ENCODE measurements around the gene TBCK.

TBCK gene

GRCh38 chr4:106036334-106036733 is 279.7 kb downstream of the TBCK start:
- no peak for DNase-seq

GRCh38 chr4:106035204-106035603 is 280.8 kb downstream of the TBCK start:
- DNase-seq = no peak

GRCh38 chr4:106034751-106035150 is 281.3 kb downstream of the TBCK start:
- no peak for DNase-seq

- no peak for DNase-seq
These were observed 281.8 kb downstream of the TBCK start for GRCh38 chr4:106034220-106034619.

- no peak for DNase-seq
These were observed 282.5 kb downstream of the TBCK start for GRCh38 chr4:106033469-106033868.

GRCh38 chr4:106032851-106033286 is 283.1 kb downstream of the TBCK start:
- no peak for DNase-seq

GRCh38 chr4:106022454-106022853 is 293.6 kb downstream of the TBCK start:
- DNase-seq = no peak

GRCh38 chr4:106021737-106022410 is 294.1 kb downstream of the TBCK start:
- DNase-seq = no peak

- DNase-seq = no peak
These were observed 296.2 kb downstream of the TBCK start for GRCh38 chr4:106019771-106020170.

- DNase-seq = no peak
These were observed 298.0 kb downstream of the TBCK start for GRCh38 chr4:106017975-106018374.

GRCh38 chr4:106011387-106011786 is 304.6 kb downstream of the TBCK start:
- no peak for DNase-seq

- DNase-seq = no peak
These were observed 305.2 kb downstream of the TBCK start for GRCh38 chr4:106010761-106011160.

- no peak for DNase-seq
These were observed 313.0 kb downstream of the TBCK start for GRCh38 chr4:106002994-106003393.

- no peak for DNase-seq
These were observed 317.6 kb downstream of the TBCK start for GRCh38 chr4:105998171-105999063.

GRCh38 chr4:105996845-105997244 is 319.2 kb downstream of the TBCK start:
- no peak for DNase-seq

- DNase-seq = no peak
These were observed 321.0 kb downstream of the TBCK start for GRCh38 chr4:105994841-105995501.

- no peak for DNase-seq
These were observed 321.9 kb downstream of the TBCK start for GRCh38 chr4:105994061-105994460.

- no peak for DNase-seq
These were observed 323.2 kb downstream of the TBCK start for GRCh38 chr4:105992641-105993305.

- DNase-seq = no peak
These were observed 324.3 kb downstream of the TBCK start for GRCh38 chr4:105991726-105992125.
